Loucy (cell line): ENCODE measurements around the gene ARL16.

Experiments used
- H2AFZ ChIP-seq: fragments of 200-600 bp; sonication (generic); 2 replicates; pipeline ENCODE4 v1.6.0; 2016; ENCODE audit warnings: antibody characterized with exemption, mild to moderate bottlenecking, low read length, moderate library complexity
- H3F3A ChIP-seq: fragments of 200-600 bp; 2 replicates; pipeline ENCODE4 v1.6.0; 2016; ENCODE audit warnings: antibody characterized with exemption, low read depth, mild to moderate bottlenecking
- H3K27me3 ChIP-seq: fragments of 200-600 bp; sonication (generic); 2 replicates; pipeline ENCODE4 v1.6.1; 2014; ENCODE audit warnings: low read length, mild to moderate bottlenecking; ENCODE audit not compliant: insufficient read depth, poor library complexity, severe bottlenecking
- H3K36me3 ChIP-seq: fragments of 200-600 bp; sonication (generic); 2 replicates; pipeline ENCODE4 v1.6.1; 2016; ENCODE audit warnings: low read length; ENCODE audit not compliant: insufficient read depth
- H3K4me1 ChIP-seq: fragments of 200-600 bp; sonication (generic); 2 replicates; pipeline ENCODE4 v1.5.1; 2014; ENCODE audit warnings: low read length, mild to moderate bottlenecking; ENCODE audit not compliant: insufficient read depth, poor library complexity, severe bottlenecking
- H3K4me2 ChIP-seq: fragments of 200-600 bp; sonication (generic); 2 replicates; pipeline ENCODE4 v1.6.0; 2014; ENCODE audit warnings: antibody characterized with exemption, low read length, low read depth, mild to moderate bottlenecking; ENCODE audit not compliant: poor library complexity, severe bottlenecking
- H3K4me3 ChIP-seq: fragments of 200-600 bp; sonication (generic); 2 replicates; pipeline ENCODE4 v1.5.1; 2014; ENCODE audit warnings: low read length, mild to moderate bottlenecking, mixed read lengths; ENCODE audit not compliant: poor library complexity, severe bottlenecking
- H3K79me2 ChIP-seq: fragments of 200-600 bp; sonication (generic); 2 replicates; pipeline ENCODE4 v1.6.1; 2014; ENCODE audit warnings: low read length; ENCODE audit not compliant: insufficient read depth
- H3K9ac ChIP-seq: fragments of 200-600 bp; sonication (generic); 2 replicates; pipeline ENCODE4 v1.6.0; 2014; ENCODE audit warnings: mild to moderate bottlenecking, low read depth, low read length, moderate library complexity; ENCODE audit not compliant: poor library complexity, severe bottlenecking
- H3K9me2 ChIP-seq: fragments of 200-600 bp; sonication (generic); replicated peaks from 2 replicates; pipeline ENCODE4 v1.6.1; 2016; ENCODE audit warnings: low read depth, low read length, mixed read lengths
- H3K9me3 ChIP-seq: fragments of 200-600 bp; sonication (generic); 2 replicates; pipeline ENCODE4 v1.6.1; 2014; ENCODE audit warnings: mild to moderate bottlenecking, antibody characterized with exemption, low read length, low read depth; ENCODE audit not compliant: insufficient read depth
- H4K20me1 ChIP-seq: fragments of 200-600 bp; sonication (generic); 2 replicates; pipeline ENCODE4 v1.6.0; 2014; ENCODE audit warnings: antibody characterized with exemption, low read length, mild to moderate bottlenecking; ENCODE audit not compliant: insufficient read depth, poor library complexity, severe bottlenecking
- EZH2phosphoT487 ChIP-seq: fragments of 200-600 bp; IDR thresholded peaks from 2 replicates; pipeline ENCODE4 v1.6.1; 2018; ENCODE audit warnings: antibody characterized with exemption, mild to moderate bottlenecking, moderate library complexity, borderline replicate concordance
- TF ChIP-seq, protein P1 (sequence below): fragments of 200-600 bp; sonication (generic); conservative IDR thresholded peaks from 2 replicates; pipeline ENCODE4 v1.5.1; 2014; ENCODE audit warnings: mild to moderate bottlenecking, antibody characterized with exemption, low read length

The ARL16 gene

DNA sequence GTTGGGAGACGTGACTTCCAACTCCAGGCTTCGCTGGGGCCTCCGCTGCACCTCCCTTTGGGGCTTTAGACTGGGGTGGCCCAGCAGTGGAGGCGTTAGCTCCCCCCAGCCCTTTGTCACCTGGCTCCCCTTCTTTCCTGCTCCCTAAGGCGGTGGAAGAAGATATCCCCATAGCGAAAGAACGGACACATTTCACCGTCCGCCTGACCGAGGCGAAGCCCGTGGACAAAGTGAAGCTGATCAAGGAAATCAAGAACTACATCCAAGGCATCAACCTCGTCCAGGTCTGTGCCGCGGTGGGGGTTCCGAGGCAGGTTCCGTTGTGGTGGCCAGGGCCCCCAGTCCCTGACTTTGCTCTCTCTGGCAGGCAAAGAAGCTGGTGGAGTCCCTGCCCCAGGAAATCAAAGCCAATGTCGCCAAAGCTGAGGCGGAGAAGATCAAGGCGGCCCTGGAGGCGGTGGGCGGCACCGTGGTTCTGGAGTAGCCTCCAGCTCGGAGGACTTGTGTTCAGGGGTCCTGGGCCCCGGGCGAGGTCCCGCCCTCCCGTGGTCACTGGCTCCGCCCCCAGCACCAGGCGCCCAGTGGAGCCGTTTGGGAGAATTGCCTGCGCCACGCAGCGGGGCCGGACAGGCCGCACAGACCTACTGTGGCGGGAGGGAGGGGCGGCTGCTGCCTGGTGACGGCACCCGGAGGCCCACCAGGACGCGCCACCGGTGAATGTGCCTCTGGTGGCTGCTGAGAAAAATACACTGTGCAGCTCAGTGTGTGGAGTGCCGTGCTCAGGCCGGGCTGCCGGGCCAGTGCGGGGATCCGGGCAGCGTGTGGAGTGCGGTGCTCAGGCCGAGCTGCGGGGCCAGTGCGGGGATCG is 23.4 kb upstream of the ARL16 start:
- Histone ChIP-seq H2AFZ (no peak overlapping the region), H3K4me1 (peaks cover 11% of the 10 kb centered on the region), H3K79me2 (peaks cover 51% of the 10 kb centered on the region), H3K36me3 (peaks cover 16% of the 10 kb centered on the region; the same call in 1 of the 2 replicates), H3K9ac (no peak overlapping the region), H3K27me3 (no peaks in the 10 kb centered on the region), H3K9me2 (no peaks in the 10 kb centered on the region), H3K9me3 (no peaks in the 10 kb centered on the region), H3F3A (no peaks in the 10 kb centered on the region), H3K4me3 (no peak overlapping the region), H3K4me2 (no peak overlapping the region), H4K20me1 (peaks cover 22% of the 10 kb centered on the region)
- TF ChIP-seq, protein P1, sequence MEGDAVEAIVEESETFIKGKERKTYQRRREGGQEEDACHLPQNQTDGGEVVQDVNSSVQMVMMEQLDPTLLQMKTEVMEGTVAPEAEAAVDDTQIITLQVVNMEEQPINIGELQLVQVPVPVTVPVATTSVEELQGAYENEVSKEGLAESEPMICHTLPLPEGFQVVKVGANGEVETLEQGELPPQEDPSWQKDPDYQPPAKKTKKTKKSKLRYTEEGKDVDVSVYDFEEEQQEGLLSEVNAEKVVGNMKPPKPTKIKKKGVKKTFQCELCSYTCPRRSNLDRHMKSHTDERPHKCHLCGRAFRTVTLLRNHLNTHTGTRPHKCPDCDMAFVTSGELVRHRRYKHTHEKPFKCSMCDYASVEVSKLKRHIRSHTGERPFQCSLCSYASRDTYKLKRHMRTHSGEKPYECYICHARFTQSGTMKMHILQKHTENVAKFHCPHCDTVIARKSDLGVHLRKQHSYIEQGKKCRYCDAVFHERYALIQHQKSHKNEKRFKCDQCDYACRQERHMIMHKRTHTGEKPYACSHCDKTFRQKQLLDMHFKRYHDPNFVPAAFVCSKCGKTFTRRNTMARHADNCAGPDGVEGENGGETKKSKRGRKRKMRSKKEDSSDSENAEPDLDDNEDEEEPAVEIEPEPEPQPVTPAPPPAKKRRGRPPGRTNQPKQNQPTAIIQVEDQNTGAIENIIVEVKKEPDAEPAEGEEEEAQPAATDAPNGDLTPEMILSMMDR: no peak
- no peak for TF ChIP-seq EZH2phosphoT487

DNA sequence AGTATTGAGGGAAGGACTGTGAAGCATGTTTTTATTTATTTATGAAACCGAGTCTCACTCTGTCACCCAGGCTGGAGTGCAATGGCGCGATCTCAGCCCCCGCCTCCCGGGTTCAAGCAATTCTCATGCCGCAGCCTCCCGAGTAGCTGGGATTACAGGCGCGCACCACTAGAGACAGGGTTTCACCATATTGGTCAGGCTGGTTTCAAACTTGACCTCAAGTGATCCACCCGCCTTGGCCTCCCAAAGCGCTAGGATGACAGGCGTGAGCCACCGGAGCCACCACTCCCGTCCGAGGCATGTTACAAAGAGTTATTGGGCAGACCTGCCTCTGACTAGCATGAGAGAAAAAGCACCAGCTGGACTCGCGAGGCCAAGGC is 22.6 kb upstream of the ARL16 start:
- Histone ChIP-seq H3K4me2 (no peak overlapping the region), H4K20me1 (peaks cover 29% of the 10 kb centered on the region), H3K9me2 (no peaks in the 10 kb centered on the region), H3K9ac (no peak overlapping the region), H3K36me3 (peaks cover 20% of the 10 kb centered on the region; the same call in 1 of the 2 replicates), H3K9me3 (no peaks in the 10 kb centered on the region), H3K27me3 (no peaks in the 10 kb centered on the region), H3K4me1 (peaks cover 14% of the 10 kb centered on the region), H2AFZ (no peak overlapping the region), H3K79me2 (peaks cover 59% of the 10 kb centered on the region), H3K4me3 (no peak overlapping the region), H3F3A (no peaks in the 10 kb centered on the region)
- no peak for TF ChIP-seq EZH2phosphoT487
- TF ChIP-seq, protein P1: no peak

DNA sequence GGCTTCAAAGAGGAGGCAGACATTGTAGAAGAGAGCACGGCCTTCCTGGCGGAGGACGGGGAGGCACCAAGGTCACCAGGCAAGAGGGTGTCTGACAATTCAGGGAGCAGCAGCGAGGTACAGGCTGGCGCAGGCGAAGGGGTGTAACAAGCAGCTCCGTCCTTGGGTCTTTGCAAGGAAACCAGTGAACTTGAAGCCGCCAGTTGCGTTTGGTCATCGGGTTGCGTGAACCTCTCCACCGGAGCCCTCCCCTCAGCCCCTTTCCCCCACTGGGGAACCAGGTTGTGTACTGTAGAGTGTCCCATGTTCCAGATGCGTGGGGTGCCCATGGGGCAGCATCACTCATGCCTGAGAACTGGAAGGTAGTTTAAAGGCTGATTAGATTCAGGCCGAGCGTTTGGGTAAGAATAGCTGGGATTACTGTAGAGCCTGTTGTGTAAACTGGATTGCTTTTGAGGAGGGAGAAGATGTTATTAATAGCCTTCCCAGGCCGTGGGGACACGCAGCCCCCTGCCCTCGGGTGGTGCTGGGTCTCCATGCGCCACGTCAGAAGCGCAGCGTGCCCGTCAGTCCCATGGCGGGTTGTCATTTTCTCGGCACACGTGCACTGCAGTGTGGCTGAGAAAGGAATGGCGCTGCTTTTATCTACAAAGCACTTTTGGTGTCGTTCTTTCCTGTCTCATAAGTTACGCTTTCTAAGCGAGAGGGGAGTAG is 22.1 kb upstream of the ARL16 start:
- TF ChIP-seq, protein P1: no peak
- TF ChIP-seq EZH2phosphoT487: no peak
- no peaks in the 10 kb centered on the region for H3K9me2 ChIP-seq
- H4K20me1 ChIP-seq: peaks cover 35% of the 10 kb centered on the region
- H3K27me3 ChIP-seq: no peaks in the 10 kb centered on the region
- H3K36me3 ChIP-seq: peaks cover 25% of the 10 kb centered on the region; the same call in 1 of the 2 replicates
- H3K4me3 ChIP-seq: no peak overlapping the region
- no peak overlapping the region for H3K9ac ChIP-seq
- peak overlapping the region; percentile 20 for H3K4me2 ChIP-seq
- no peak overlapping the region for H2AFZ ChIP-seq
- H3K9me3 ChIP-seq: no peaks in the 10 kb centered on the region
- peaks cover 20% of the 10 kb centered on the region for H3K4me1 ChIP-seq
- H3K79me2 ChIP-seq: peaks cover 65% of the 10 kb centered on the region
- no peaks in the 10 kb centered on the region for H3F3A ChIP-seq
